NOMO-1 treated with dmso at 0.1 percent for 144 hours (cell line): Measurements from ENCODE around the gene PPFIA2.

Source experiments
- DNase-seq: peaks from one replicate; lab custom pipeline; 2025; ENCODE audit not compliant: unreplicated experiment; lab: John Stamatoyannopoulos, UW

PPFIA2 gene

GRCh38 chr12:81461163-81461562 lies 298.0 kb downstream of the PPFIA2 start:
- DNase-seq: no peak

- no peak for DNase-seq
Measured at GRCh38 chr12:81450920-81451739, 308.0 kb downstream of the PPFIA2 start.

DNA sequence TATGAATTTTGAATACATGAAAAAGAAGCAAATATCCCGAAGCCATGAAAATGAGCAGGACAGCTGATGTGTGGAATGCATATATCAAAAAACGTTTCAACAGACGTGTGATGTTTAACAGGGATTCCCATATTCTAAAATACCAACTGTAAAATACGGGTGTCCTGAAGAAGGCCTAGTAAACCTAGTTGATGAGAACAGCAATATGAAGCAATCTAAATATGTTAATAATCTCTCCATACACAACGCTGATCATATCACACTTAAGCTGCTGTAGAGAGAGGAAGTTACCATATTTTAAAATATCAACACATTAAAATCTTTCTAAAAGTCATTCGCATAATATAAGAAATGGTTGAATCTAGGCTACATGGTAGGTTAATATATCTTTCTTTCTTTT lies 317.5 kb downstream of the PPFIA2 start:
- DNase-seq: no peak

GRCh38 chr12:81440001-81440400 lies 319.1 kb downstream of the PPFIA2 start:
- DNase-seq: no peak

DNA sequence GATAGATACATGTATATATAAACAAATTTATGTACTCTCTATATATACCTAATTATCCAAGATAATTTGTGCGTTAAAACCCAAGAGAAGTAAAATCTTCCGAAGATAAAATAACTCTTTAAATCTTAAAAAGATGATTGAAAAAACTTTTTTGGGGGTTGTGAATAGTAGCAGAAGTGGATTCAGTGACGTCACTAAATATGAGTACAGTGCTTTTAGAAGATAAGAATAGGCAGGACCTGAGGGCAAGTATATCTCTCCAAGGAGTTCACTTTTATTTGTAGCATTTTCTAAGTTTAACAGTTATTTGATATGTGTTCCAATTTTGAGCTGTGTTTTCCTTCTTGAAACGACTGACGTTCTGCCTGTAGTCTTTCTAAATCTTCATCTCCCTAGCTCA lies 319.8 kb downstream of the PPFIA2 start:
- DNase-seq: no peak

- DNase-seq: no peak
Measured at GRCh38 chr12:81417056-81417455, 342.1 kb downstream of the PPFIA2 start.

- DNase-seq: no peak
Measured at GRCh38 chr12:81416571-81416970, 342.6 kb downstream of the PPFIA2 start.

- DNase-seq: no peak
Measured at GRCh38 chr12:81414441-81414840, 344.7 kb downstream of the PPFIA2 start.

DNA sequence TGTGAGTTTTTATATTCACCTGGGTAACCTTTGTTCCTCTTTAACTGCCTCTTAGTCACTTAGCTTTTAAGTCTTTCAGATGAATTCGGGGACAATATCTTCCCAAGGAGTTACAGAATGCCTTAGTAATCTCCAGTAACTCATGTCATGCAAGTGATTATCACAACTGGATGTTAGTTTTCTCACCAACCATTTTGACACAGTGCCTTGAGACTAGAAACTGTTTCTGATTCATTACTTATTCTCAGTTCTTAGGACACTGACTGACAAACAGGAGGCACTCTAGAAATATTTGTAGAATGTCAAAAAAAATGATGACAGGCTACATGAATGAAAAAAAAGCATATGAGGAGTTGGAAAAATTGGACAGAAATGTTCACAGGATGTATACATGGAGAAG lies 346.2 kb downstream of the PPFIA2 start:
- no peak for DNase-seq

- DNase-seq: no peak
Measured at GRCh38 chr12:81403348-81403747, 355.8 kb downstream of the PPFIA2 start.

DNA sequence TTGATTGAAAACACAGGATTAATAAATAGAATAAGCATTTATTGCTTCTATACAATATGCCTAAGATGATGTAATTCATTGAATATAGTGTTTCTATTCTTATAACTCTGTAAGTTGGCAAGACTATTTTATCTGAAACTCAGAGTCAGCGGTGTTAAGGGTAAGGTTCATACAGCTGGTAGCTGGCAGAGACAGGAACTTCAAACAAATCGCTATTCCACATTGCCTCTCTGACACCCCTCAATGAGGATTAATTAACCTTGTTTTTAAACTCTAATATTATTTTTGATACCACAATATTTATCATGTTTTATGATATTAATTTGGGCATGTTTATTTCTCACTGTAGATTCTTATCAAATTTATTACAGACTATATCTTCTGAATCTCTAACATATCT lies 357.9 kb downstream of the PPFIA2 start:
- DNase-seq: no peak

GRCh38 chr12:81400024-81400423 lies 359.1 kb downstream of the PPFIA2 start:
- no peak for DNase-seq

GRCh38 chr12:81395431-81395830 lies 363.7 kb downstream of the PPFIA2 start:
- DNase-seq: no peak

GRCh38 chr12:81389550-81390099 lies 369.5 kb downstream of the PPFIA2 start:
- no peak for DNase-seq

- no peak for DNase-seq
Measured at GRCh38 chr12:81386101-81386500, 373.0 kb downstream of the PPFIA2 start.

DNA sequence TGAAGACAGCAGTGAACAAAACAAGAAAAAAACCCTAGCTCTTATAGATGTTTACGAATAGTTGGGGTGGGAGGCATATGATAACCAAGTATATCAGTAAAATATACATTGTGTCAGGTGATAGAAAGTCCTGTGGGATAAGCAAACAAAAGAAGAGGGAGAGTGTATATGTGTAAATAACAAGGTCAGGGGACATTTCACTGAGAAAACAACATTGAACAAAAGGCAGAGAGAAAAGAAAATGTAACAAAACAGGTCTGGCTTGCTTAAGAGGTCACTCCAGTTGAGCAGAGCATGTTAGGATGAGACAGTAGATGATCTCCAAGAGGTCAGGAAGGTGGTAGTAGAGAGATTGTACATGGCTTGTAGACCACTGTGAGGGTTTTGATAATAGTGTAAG lies 377.2 kb downstream of the PPFIA2 start:
- DNase-seq: no peak

GRCh38 chr12:81378601-81379285 lies 380.4 kb downstream of the PPFIA2 start:
- no peak for DNase-seq

DNA sequence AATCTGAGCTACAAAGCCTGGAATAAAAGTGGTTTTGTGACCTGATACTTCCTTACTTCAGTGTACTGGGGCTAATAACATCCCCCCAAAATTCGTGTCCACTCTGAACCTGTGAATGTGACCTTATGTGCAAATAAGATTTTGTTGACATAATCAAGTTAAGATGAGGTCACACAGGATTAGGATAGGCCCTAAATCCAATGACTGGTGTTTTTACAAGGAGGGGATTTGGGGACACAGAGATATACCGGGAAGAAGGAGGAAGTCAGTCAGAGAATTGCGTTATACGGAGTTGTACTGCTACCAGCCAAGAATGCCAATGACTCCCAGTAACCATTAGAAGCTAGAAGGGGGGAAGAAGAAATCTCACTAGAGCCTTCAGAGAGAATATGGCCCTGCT lies 381.4 kb downstream of the PPFIA2 start:
- DNase-seq: no peak

GRCh38 chr12:81375969-81376368 lies 383.2 kb downstream of the PPFIA2 start:
- no peak for DNase-seq

- DNase-seq: no peak
Measured at GRCh38 chr12:81370456-81370855, 388.7 kb downstream of the PPFIA2 start.

- DNase-seq: no peak
Measured at GRCh38 chr12:81369175-81369574, 390.0 kb downstream of the PPFIA2 start.

DNA sequence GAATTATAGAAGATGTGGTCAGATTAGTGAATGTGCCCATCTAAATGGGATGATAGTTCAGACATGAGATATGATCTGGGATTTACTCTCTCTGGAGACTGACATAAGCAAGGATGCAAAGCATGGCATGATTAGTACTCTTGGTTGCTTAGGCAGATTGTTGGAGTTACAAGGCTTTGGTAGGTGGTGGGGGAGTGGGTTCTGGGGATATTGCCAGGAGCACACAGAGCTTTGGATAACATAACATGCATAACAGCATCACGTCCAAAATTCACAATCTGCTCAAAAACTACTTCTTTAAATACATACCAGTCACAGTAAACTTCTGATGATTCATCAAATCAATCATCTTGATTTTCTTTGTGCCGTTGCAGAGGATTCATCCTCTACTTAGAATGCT lies 393.9 kb downstream of the PPFIA2 start:
- DNase-seq: no peak
